Mucosa of descending colon (tissue), 3 donors: ENCODE results near the gene CHN1. TPM values are rescaled to one million over a fixed set of nuclear protein-coding genes. Genes with fewer than 3 reads are reported as not detected.

Experiments used
- ATAC-seq: fragments of 200-7000 bp; cut with Tn5 transposase; one replicate; pipeline ENCODE4 v1.9.1; 2020; ENCODE audit warnings: mild to moderate bottlenecking, moderate library complexity
- DNase-seq, 3 donors: peaks; one replicate each; pipeline ENCODE4 v3.0.0-alpha.2; 2020
- H3K36me3 ChIP-seq: fragments of 200-600 bp; one replicate; pipeline ENCODE4 v1.8.0; 2021; ENCODE audit warnings: low read depth, mild to moderate bottlenecking
- H3K4me1 ChIP-seq: fragments of 200-600 bp; one replicate; pipeline ENCODE4 v1.8.0; 2021; ENCODE audit warnings: low read depth, mild to moderate bottlenecking
- H3K4me3 ChIP-seq: fragments of 200-600 bp; one replicate; pipeline ENCODE4 v1.8.0; 2021; ENCODE audit warnings: mild to moderate bottlenecking
- H3K9me3 ChIP-seq: fragments of 200-600 bp; one replicate; pipeline ENCODE4 v1.8.0; 2021; ENCODE audit warnings: mild to moderate bottlenecking
- CTCF ChIP-seq: fragments of 200-600 bp; IDR thresholded peaks from one replicate; pipeline ENCODE4 v1.8.0; 2022; ENCODE audit warnings: antibody characterized with exemption, mild to moderate bottlenecking
- intact Hi-C, 2 donors: fragments of 100-400 bp; cut with DNase I in 1 of 2; cut with micrococcal nuclease in 1 of 2; formaldehyde crosslinking; loops; one replicate each; pipeline versions ENCODE4 v1.11.0 to v1.11.1; 2022; cut with DNase I, micrococcal nuclease
- total RNA-seq, 3 donors: library from RNA; stranded (reverse); fragmentation: NEBNext Ultra II Directional in 2 of 3; extraction: Animal tissue kit (Norgen Biotek cat#: 25700) in 2 of 3; gene quantifications; one replicate each; pipeline versions ENCODE4 v1.2.1 to v1.2.4, GENCODE V29; 2021 to 2023
- donor health status: DM: no; HTN: no; CAD: no; lungs with moderate emphysema.
- donor health status: DM: no; HTN: no; CAD: no.
- donor health status: DM: no; HTN: yes; CAD: no.

CHN1 gene
- total RNA-seq, 3 donors from 2014 or later = 2.1 to 15.2 (median 3.9) TPM

DNA sequence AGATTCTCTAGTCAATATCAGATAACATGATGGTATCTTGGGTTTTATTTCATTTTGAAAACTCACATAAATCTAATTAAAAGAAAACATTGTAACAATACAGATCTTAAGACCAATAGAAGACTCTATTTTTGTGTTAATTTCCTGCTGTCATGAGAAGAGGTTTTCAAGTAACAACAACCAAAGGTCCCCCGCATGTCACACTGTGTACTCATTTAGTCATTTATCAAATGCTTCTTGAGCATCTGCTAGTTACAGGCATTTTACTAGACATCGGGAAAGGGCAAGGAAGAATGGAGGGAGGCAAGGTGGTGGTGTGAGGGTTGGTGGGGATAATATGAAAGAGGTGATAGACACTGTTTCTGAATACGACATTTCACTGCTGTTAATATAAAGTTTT lies 163.2 kb downstream of the CHN1 start:
- H3K4me1 ChIP-seq = no peaks in the 10 kb centered on the region
- H3K4me3 ChIP-seq = no peak overlapping the region
- ATAC-seq (no peak), DNase-seq (no peak)
- H3K36me3 ChIP-seq = no peaks in the 10 kb centered on the region
- no peak for TF ChIP-seq CTCF
- intact Hi-C loops = no loop called here
- no peaks in the 10 kb centered on the region for H3K9me3 ChIP-seq

DNA sequence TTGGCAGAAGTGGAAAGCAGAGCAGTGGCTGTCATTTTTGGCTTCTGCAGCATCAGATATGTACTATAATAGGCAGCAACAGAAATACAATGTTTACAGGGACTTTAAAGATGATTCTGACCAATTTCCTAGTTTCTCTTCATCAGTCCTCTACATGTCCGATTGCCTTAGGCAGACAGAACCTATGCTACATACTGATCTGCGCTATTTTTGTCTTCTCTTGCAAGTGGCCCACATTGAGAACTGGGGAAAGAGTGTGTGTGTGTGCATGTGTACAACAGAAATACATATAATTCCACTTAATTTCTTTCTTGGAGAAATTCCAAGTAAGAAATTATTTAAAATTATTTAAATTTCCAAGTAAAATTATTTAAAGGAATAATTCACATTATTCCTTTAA lies 163.8 kb downstream of the CHN1 start:
- Histone ChIP-seq H3K36me3 (no peaks in the 10 kb centered on the region), H3K9me3 (no peaks in the 10 kb centered on the region), H3K4me3 (no peak overlapping the region), H3K4me1 (no peaks in the 10 kb centered on the region)
- intact Hi-C loops = no loop called here
- TF ChIP-seq CTCF = no peak
- no peak for ATAC-seq
- no peak for DNase-seq

DNA sequence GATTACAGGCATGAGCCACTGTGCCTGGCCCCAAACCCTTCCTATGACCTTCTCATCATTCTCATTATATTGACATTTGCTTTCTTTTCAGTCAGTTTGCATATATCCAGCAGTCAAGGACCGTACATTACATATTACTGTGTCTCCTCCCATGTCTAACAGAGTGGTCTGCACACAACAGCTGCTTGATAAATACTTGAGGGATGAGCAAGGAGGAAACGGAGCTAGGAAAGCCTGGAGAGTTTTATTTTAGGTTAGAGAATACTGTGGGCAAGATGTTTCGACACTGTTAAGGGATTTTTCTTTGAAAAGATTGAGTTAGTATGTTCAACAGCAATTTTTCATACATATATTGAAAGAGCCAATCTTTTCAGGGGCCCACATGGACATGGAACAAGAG lies 164.7 kb downstream of the CHN1 start:
- no peak for DNase-seq

GRCh38 chr2:174839662-174840061 lies 165.5 kb downstream of the CHN1 start:
- Histone ChIP-seq H3K4me3 (no peak overlapping the region), H3K9me3 (no peaks in the 10 kb centered on the region), H3K36me3 (no peaks in the 10 kb centered on the region), H3K4me1 (no peaks in the 10 kb centered on the region)
- ATAC-seq = no peak
- no peak for DNase-seq
- intact Hi-C loops = no loop called here
- TF ChIP-seq CTCF = no peak

More for the DNA sequence above, 164.7 kb downstream of the CHN1 start:
- TF ChIP-seq CTCF = no peak
- no peak overlapping the region for H3K4me3 ChIP-seq
- H3K36me3 ChIP-seq = no peaks in the 10 kb centered on the region
- intact Hi-C loops = no loop called here
- ATAC-seq = no peak
- no peaks in the 10 kb centered on the region for H3K9me3 ChIP-seq
- no peaks in the 10 kb centered on the region for H3K4me1 ChIP-seq

DNA sequence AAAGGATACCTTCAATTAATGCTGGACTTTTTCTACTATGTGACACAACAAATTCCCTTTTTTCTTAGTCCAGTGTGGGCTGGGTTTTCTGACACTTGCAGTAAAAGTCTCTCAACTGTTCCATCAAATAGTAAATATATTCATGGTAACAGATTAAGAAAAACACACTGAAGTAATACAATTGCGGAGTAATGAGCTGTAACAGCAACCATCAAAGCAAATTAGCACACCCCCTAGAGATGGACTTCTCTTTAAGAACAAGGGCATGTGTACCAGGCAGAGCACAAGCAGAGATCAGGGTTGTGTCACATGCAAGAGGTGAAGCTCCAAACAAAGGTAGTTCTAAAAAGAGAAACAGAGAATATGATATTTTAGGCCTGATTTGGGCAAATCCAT lies 168.2 kb downstream of the CHN1 start:
- Histone ChIP-seq H3K36me3 (no peaks in the 10 kb centered on the region), H3K9me3 (no peaks in the 10 kb centered on the region), H3K4me1 (no peaks in the 10 kb centered on the region), H3K4me3 (no peak overlapping the region)
- ATAC-seq = no peak
- intact Hi-C loops = no loop called here
- no peak for TF ChIP-seq CTCF
- no peak for DNase-seq

- Histone ChIP-seq H3K4me1 (no peaks in the 10 kb centered on the region), H3K36me3 (no peaks in the 10 kb centered on the region), H3K9me3 (no peaks in the 10 kb centered on the region), H3K4me3 (no peak overlapping the region)
- intact Hi-C loops = no loop called here
- DNase-seq (no peak), ATAC-seq (no peak)
- TF ChIP-seq CTCF = no peak
These were observed 168.7 kb downstream of the CHN1 start for GRCh38 chr2:174836377-174836994.
